ENCODE results near the gene MB. TPM values are rescaled to one million over a fixed set of nuclear protein-coding genes. Genes with fewer than 3 reads are reported as not detected.

Gene MB
- total and polyA plus RNA-seq, 4 donors, result 1.3 to 3.1 (median 1.8) TPM

GRCh38 chr22:35662914-35663313, 45.8 kb upstream of the MB start:
- Histone ChIP-seq H3K27ac (ENCODE audit: low read depth in 1 of 2, low read length in 1 of 2) (no peak overlapping the region), H3K36me3 (ENCODE audit: control insufficient read depth in 4 of 4, insufficient read depth in 4 of 4, low read length in 4 of 4) (peaks cover 10 to 27% (median 18%) of the 10 kb centered on the region in 4 donors), H3K4me1 (ENCODE audit: control insufficient read depth in 5 of 5, insufficient read depth in 5 of 5, low read length in 5 of 5) (peaks cover 0 to 4% (median 2%) of the 10 kb centered on the region in 5 donors)

GRCh38 chr22:35661464-35661863, 44.3 kb upstream of the MB start:
- Histone ChIP-seq H3K27me3 (ENCODE audit: control insufficient read depth in 3 of 3, insufficient read depth in 3 of 3, low read length in 2 of 3) (no peaks in the 10 kb centered on the region), H3K4me1 (ENCODE audit: control insufficient read depth in 5 of 5, insufficient read depth in 5 of 5, low read length in 5 of 5) (peaks cover 0 to 8% (median 2%) of the 10 kb centered on the region in 5 donors), H3K27ac (ENCODE audit: low read depth in 1 of 2, low read length in 1 of 2) (no peak overlapping the region), H3K4me3 (no peak overlapping the region), H3K9ac (ENCODE audit: insufficient read depth in 1 of 2, low read length in 2 of 2) (no peak overlapping the region), H3K36me3 (ENCODE audit: control insufficient read depth in 4 of 4, insufficient read depth in 4 of 4, low read length in 4 of 4) (peaks cover 17 to 29% (median 25%) of the 10 kb centered on the region in 4 donors), H3K9me3 (ENCODE audit: control insufficient read depth in 4 of 4, insufficient read depth in 3 of 4, low read length in 3 of 4) (peaks cover 0 to 3% (median 1%) of the 10 kb centered on the region in 4 donors)
- WGBS, 2 donors, result 61 to 67% methylated on average over 2 of the region's 2 CpGs
- ATAC-seq (ENCODE audit: insufficient read depth, low FRiP score) (no peak), DNase-seq (no peak)
- no peak for TF ChIP-seq CTCF (IDR thresholded peaks at IDR 0.05; ENCODE audit: control extremely low read depth, extremely low read depth)

More at GRCh38 chr22:35662914-35663313, 45.8 kb upstream of the MB start:
- Histone ChIP-seq H3K4me3 (no peak overlapping the region), H3K9ac (ENCODE audit: insufficient read depth in 1 of 2, low read length in 2 of 2) (no peak overlapping the region), H3K27me3 (ENCODE audit: control insufficient read depth in 3 of 3, insufficient read depth in 3 of 3, low read length in 2 of 3) (no peaks in the 10 kb centered on the region), H3K9me3 (ENCODE audit: control insufficient read depth in 4 of 4, insufficient read depth in 3 of 4, low read length in 3 of 4) (peaks cover 0 to 3% (median 1%) of the 10 kb centered on the region in 4 donors)
- 65 to 79% methylated on average over 2 of the region's 2 CpGs for WGBS, 2 donors
- DNase-seq (no peak), ATAC-seq (ENCODE audit: insufficient read depth, low FRiP score) (no peak)
- no peak for TF ChIP-seq CTCF (IDR thresholded peaks at IDR 0.05; ENCODE audit: control extremely low read depth, extremely low read depth)

- no peak for TF ChIP-seq CTCF (IDR thresholded peaks at IDR 0.05; ENCODE audit: control extremely low read depth, extremely low read depth)
- WGBS, 2 donors, result 69 to 81% methylated on average over 2 of the region's 2 CpGs
- no peak for DNase-seq
- no peaks in the 10 kb centered on the region for H3K27me3 ChIP-seq (ENCODE audit: control insufficient read depth in 3 of 3, insufficient read depth in 3 of 3, low read length in 2 of 3)
- no peak for ATAC-seq (ENCODE audit: insufficient read depth, low FRiP score)
- H3K9me3 ChIP-seq (ENCODE audit: control insufficient read depth in 4 of 4, insufficient read depth in 3 of 4, low read length in 3 of 4), result peaks cover 0 to 3% (median 1%) of the 10 kb centered on the region in 4 donors
- H3K9ac ChIP-seq (ENCODE audit: insufficient read depth in 1 of 2, low read length in 2 of 2), result no peak overlapping the region
- H3K4me3 ChIP-seq, result no peak overlapping the region
- H3K36me3 ChIP-seq (ENCODE audit: control insufficient read depth in 4 of 4, insufficient read depth in 4 of 4, low read length in 4 of 4), result peaks cover 21 to 31% (median 25%) of the 10 kb centered on the region in 4 donors
- H3K27ac ChIP-seq (ENCODE audit: low read depth in 1 of 2, low read length in 1 of 2), result peak overlapping the region in 1 of 2 donors; percentile 18
- peaks cover 0 to 10% (median 4%) of the 10 kb centered on the region in 5 donors for H3K4me1 ChIP-seq (ENCODE audit: control insufficient read depth in 5 of 5, insufficient read depth in 5 of 5, low read length in 5 of 5)
These were observed 43.4 kb upstream of the MB start for GRCh38 chr22:35660291-35661127.
